WTC11 (cell line): Measurements from ENCODE around the gene CCNJL. TPM values are rescaled to one million over a fixed set of nuclear protein-coding genes. Genes with fewer than 3 reads are reported as not detected.

Experiments used
- ATAC-seq: fragments of 200-7000 bp; cut with Tn5 transposase; 2 replicates; pipeline ENCODE4 v1.10.0; 2021; ENCODE audit warnings: mild to moderate bottlenecking, moderate library complexity
- CTCF ChIA-PET: fragments of 300-600 bp; sonication (Branson Sonifier 250); formaldehyde crosslinking; loops from one replicate; lab custom pipeline; 2021; ENCODE audit warnings: antibody characterized with exemption; lab: Charles Lee
- POLR2A ChIA-PET: fragments of 350-600 bp; sonication (Branson Sonifier 250); formaldehyde crosslinking; loops from one replicate; lab custom pipeline; 2021; ENCODE audit warnings: antibody characterized with exemption; lab: Charles Lee
- DNase-seq: peaks from one replicate; pipeline ENCODE4 v3.0.0; 2021; ENCODE audit warnings: low spot score
- H3K27ac Mint-ChIP-seq: 2 replicates; pipeline ENCODE4 v1.8.0; 2021; ENCODE audit warnings: mixed read lengths
- H3K27me3 Mint-ChIP-seq: 2 replicates; pipeline ENCODE4 v1.8.0; 2021; ENCODE audit warnings: low read depth, mild to moderate bottlenecking, moderate library complexity, mixed read lengths
- H3K36me3 Mint-ChIP-seq: 2 replicates; pipeline ENCODE4 v1.8.0; 2021; ENCODE audit warnings: mixed read lengths
- H3K4me1 Mint-ChIP-seq: 2 replicates; pipeline ENCODE4 v1.8.0; 2022; ENCODE audit warnings: mixed read lengths
- H3K4me3 Mint-ChIP-seq: 2 replicates; pipeline ENCODE4 v1.8.0; 2021; ENCODE audit warnings: mild to moderate bottlenecking, moderate library complexity, mixed read lengths
- H3K9me3 Mint-ChIP-seq: 2 replicates; pipeline ENCODE4 v1.8.0; 2021; ENCODE audit warnings: mixed read lengths
- CBFB ChIP-seq: sonication (generic); formaldehyde crosslinking; IDR thresholded peaks from 2 replicates; pipeline ENCODE4 v1.8.1; 2022; ENCODE audit warnings: mild to moderate bottlenecking, low read depth, missing genetic modification reagents
- FOXJ3 ChIP-seq: sonication (generic); formaldehyde crosslinking; IDR thresholded peaks from 2 replicates; pipeline ENCODE4 v1.9.0; 2021; ENCODE audit warnings: missing genetic modification reagents, mild to moderate bottlenecking, borderline replicate concordance
- FOXP1 ChIP-seq: sonication (generic); formaldehyde crosslinking; IDR thresholded peaks from 2 replicates; pipeline ENCODE4 v1.8.0; 2022; ENCODE audit warnings: missing genetic modification reagents, mild to moderate bottlenecking, moderate library complexity, borderline replicate concordance
- GABPB1 ChIP-seq: sonication (generic); formaldehyde crosslinking; IDR thresholded peaks from 2 replicates; pipeline ENCODE4 v1.8.1; 2023; ENCODE audit warnings: mild to moderate bottlenecking, missing genetic modification reagents
- KAT7 ChIP-seq: sonication (generic); formaldehyde crosslinking; IDR thresholded peaks from 2 replicates; pipeline ENCODE4 v1.8.1; 2023; ENCODE audit warnings: missing genetic modification reagents, mild to moderate bottlenecking, borderline replicate concordance
- MXD4 ChIP-seq: fragments of 250-450 bp; sonication (Bioruptor Pico); IDR thresholded peaks from 2 replicates; pipeline ENCODE4 v1.8.0; 2021; ENCODE audit warnings: mild to moderate bottlenecking, moderate library complexity, borderline replicate concordance
- NFYB ChIP-seq: sonication (generic); formaldehyde crosslinking; conservative IDR thresholded peaks from 2 replicates; pipeline ENCODE4 v1.8.0; 2022; ENCODE audit warnings: low read depth, missing genetic modification reagents
- RELA ChIP-seq: sonication (generic); formaldehyde crosslinking; IDR thresholded peaks from 2 replicates; pipeline ENCODE4 v1.8.1; 2022; ENCODE audit warnings: missing genetic modification reagents, mild to moderate bottlenecking, borderline replicate concordance
- USF2 ChIP-seq: sonication (generic); formaldehyde crosslinking; IDR thresholded peaks from 2 replicates; pipeline ENCODE4 v1.8.1; 2023; ENCODE audit warnings: mild to moderate bottlenecking, missing genetic modification reagents, moderate library complexity
- ZBTB21 ChIP-seq: sonication (generic); formaldehyde crosslinking; IDR thresholded peaks from 2 replicates; pipeline ENCODE4 v1.8.1; 2023; ENCODE audit warnings: mild to moderate bottlenecking, missing genetic modification reagents, borderline replicate concordance
- ZNF416 ChIP-seq: fragments of 250-450 bp; sonication (Bioruptor Pico); IDR thresholded peaks from 2 replicates; pipeline ENCODE4 v1.9.0; 2021; ENCODE audit warnings: mild to moderate bottlenecking, inconsistent platforms
- ZNF425 ChIP-seq: fragments of 250-450 bp; sonication (Bioruptor Pico); conservative IDR thresholded peaks from 2 replicates; pipeline ENCODE4 v1.9.0; 2021; ENCODE audit warnings: mild to moderate bottlenecking
- ZNF512 ChIP-seq: sonication (generic); formaldehyde crosslinking; IDR thresholded peaks from 2 replicates; pipeline ENCODE4 v1.8.1; 2022; ENCODE audit warnings: missing genetic modification reagents, borderline replicate concordance
- ZNF532 ChIP-seq: fragments of 250-450 bp; sonication (Bioruptor Pico); IDR thresholded peaks from 2 replicates; pipeline ENCODE4 v1.9.0; 2021; ENCODE audit warnings: mild to moderate bottlenecking, borderline replicate concordance
- total RNA-seq: library from RNA; stranded (reverse); gene quantifications from 3 replicates; pipeline ENCODE4 v1.2.3, GENCODE V29; 2021
- TF ChIP-seq, protein P1 (sequence below): fragments of 200-600 bp; IDR thresholded peaks from 2 replicates; pipeline ENCODE4 v1.8.0; 2022; ENCODE audit warnings: antibody characterized with exemption

Gene CCNJL
- total RNA-seq, 1 experiment from 2014 or later = 31.3 TPM

- Mint-ChIP-seq H3K27ac (no peak overlapping the region), H3K36me3 (no peaks in the 10 kb centered on the region)
- CTCF ChIA-PET = interaction anchor here (1.1 to 1.7 kb wide), 7 partner anchors 11 to 337 kb away, joined by 3 to 13 read pairs (median 10); partner anchors contain the start of gene C1QTNF2
Measured at GRCh38 chr5:160359242-160359641, 46.9 kb upstream of the CCNJL start.

GRCh38 chr5:160357861-160358411 is 45.6 kb upstream of the CCNJL start:
- ATAC-seq (no peak), DNase-seq (no peak)
- no peak overlapping the region for H3K27ac Mint-ChIP-seq
- H3K36me3 Mint-ChIP-seq = no peaks in the 10 kb centered on the region
- peaks cover 16% of the 10 kb centered on the region for H3K4me1 Mint-ChIP-seq
- H3K9me3 Mint-ChIP-seq = no peaks in the 10 kb centered on the region
- no peak overlapping the region for H3K4me3 Mint-ChIP-seq
- POLR2A ChIA-PET = no interaction called here
- no peaks in the 10 kb centered on the region; the same call in 1 of the 2 replicates for H3K27me3 Mint-ChIP-seq
- CTCF ChIA-PET = interaction anchor here (1.0 kb wide), 2 partner anchors 12 to 33 kb away, joined by 5 read pairs; no protein-coding TSS in a partner anchor
- TF ChIP-seq USF2 (CRISPR knock-in tag) = no peak
- no peak for TF ChIP-seq FOXJ3
- no peak for TF ChIP-seq ZNF532 (CRISPR knock-in tag)

More at GRCh38 chr5:160359242-160359641, 46.9 kb upstream of the CCNJL start:
- peaks cover 18% of the 10 kb centered on the region for H3K4me1 Mint-ChIP-seq
- H3K4me3 Mint-ChIP-seq = no peak overlapping the region
- H3K27me3 Mint-ChIP-seq = no peaks in the 10 kb centered on the region; the same call in 1 of the 2 replicates
- TF ChIP-seq RELA (CRISPR knock-in tag) = no peak
- no peak for TF ChIP-seq ZNF512 (CRISPR knock-in tag)
- TF ChIP-seq ZNF425 (CRISPR knock-in tag) = no peak
- no peak for TF ChIP-seq GABPB1 (CRISPR knock-in tag)
- TF ChIP-seq FOXP1 = no peak
- TF ChIP-seq KAT7 (CRISPR knock-in tag) = no peak
- no peak for TF ChIP-seq MXD4 (CRISPR knock-in tag)
- TF ChIP-seq NFYB = no peak
- no peak for TF ChIP-seq CBFB
- TF ChIP-seq, protein P1, sequence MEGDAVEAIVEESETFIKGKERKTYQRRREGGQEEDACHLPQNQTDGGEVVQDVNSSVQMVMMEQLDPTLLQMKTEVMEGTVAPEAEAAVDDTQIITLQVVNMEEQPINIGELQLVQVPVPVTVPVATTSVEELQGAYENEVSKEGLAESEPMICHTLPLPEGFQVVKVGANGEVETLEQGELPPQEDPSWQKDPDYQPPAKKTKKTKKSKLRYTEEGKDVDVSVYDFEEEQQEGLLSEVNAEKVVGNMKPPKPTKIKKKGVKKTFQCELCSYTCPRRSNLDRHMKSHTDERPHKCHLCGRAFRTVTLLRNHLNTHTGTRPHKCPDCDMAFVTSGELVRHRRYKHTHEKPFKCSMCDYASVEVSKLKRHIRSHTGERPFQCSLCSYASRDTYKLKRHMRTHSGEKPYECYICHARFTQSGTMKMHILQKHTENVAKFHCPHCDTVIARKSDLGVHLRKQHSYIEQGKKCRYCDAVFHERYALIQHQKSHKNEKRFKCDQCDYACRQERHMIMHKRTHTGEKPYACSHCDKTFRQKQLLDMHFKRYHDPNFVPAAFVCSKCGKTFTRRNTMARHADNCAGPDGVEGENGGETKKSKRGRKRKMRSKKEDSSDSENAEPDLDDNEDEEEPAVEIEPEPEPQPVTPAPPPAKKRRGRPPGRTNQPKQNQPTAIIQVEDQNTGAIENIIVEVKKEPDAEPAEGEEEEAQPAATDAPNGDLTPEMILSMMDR = no peak
- TF ChIP-seq ZNF416 (CRISPR knock-in tag) = no peak
- TF ChIP-seq ZBTB21 (CRISPR knock-in tag) = no peak
- POLR2A ChIA-PET = no interaction called here
- no peak for ATAC-seq
- no peaks in the 10 kb centered on the region for H3K9me3 Mint-ChIP-seq
- no peak for DNase-seq
